ENCODE measurements around the gene ABCA13. TPM values are rescaled to one million over a fixed set of nuclear protein-coding genes. Genes with fewer than 3 reads are reported as not detected.

The ABCA13 gene
- total and polyA plus RNA-seq, 8 donors = under 0.01 to 1.5 (median 0.32) TPM

DNA sequence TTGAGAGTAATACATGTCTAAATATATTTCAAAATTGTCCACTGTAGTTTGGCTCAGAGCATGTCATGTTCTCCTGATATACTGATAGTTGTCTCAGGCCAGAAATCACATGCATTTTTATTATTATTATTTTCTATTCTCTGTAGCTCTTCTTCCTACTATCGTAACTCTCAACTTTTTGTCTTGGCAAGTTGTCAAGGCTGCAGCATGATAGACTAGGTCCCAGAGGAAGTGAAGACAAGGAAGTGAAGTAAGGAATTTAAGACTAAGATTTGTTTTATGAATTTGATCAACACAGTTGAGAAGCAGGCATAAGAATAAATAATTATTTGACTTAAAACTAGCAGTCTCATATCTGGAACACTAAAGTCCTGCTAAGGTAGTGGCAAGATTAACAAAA, 369.5 kb downstream of the ABCA13 start:
- Histone ChIP-seq H3K27me3 (no peaks in the 10 kb centered on the region), H3K9me3 (no peaks in the 10 kb centered on the region), H3K27ac (no peak overlapping the region), H3K36me3 (no peaks in the 10 kb centered on the region), H3K4me3 (no peak overlapping the region), H3K4me1 (no peaks in the 10 kb centered on the region)
- TF ChIP-seq, protein P1, sequence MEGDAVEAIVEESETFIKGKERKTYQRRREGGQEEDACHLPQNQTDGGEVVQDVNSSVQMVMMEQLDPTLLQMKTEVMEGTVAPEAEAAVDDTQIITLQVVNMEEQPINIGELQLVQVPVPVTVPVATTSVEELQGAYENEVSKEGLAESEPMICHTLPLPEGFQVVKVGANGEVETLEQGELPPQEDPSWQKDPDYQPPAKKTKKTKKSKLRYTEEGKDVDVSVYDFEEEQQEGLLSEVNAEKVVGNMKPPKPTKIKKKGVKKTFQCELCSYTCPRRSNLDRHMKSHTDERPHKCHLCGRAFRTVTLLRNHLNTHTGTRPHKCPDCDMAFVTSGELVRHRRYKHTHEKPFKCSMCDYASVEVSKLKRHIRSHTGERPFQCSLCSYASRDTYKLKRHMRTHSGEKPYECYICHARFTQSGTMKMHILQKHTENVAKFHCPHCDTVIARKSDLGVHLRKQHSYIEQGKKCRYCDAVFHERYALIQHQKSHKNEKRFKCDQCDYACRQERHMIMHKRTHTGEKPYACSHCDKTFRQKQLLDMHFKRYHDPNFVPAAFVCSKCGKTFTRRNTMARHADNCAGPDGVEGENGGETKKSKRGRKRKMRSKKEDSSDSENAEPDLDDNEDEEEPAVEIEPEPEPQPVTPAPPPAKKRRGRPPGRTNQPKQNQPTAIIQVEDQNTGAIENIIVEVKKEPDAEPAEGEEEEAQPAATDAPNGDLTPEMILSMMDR (IDR thresholded peaks at IDR 0.05) = no peak
- 35 to 61% methylated on average over 1 of the region's 1 CpG for WGBS, 2 donors
- intact Hi-C loops (cut with DNase I) = no loop called here
- no peak for FAIRE-seq
- DNase-seq = no peak
- ATAC-seq = no peak

DNA sequence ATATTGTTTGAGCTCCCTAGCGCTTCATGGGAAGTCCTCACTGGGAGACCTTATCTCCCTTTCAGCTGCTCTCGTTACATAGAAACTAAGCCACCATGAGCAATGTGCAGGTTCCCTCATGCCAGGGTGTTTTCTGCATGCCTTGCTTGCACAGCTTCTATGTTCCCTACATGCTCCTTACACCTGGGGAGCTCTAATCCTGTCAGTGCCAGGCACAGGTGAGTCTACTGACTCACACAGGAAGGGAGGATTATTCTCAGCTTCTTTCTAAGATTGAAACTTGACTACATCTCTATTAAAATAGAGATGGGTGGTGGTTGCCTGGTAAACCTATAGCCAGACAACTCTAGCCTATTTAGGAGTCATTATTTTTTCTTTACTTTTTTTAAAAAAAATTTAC, 377.4 kb downstream of the ABCA13 start:
- FAIRE-seq = no peak
- TF ChIP-seq, protein P1 (IDR thresholded peaks at IDR 0.05) = no peak
- intact Hi-C loops (cut with DNase I) = no loop called here

DNA sequence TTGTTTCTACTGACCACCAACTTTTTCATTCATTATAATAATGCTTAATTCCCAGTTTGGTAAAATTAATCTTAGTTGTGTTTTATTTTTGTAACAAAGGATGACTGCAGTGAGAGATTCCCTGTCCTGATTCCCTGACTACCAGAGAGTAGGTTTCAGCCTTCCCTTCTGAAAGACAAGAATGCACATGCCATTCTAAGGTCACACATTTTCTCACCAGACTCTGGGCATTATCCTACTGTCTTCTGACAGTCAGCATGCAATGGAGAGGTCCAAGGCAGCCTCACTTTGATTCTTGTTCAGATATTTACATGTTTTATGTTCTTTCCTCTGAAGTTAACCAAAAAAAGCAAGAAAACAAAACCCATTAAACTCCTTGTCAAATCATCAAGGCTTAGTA, 380.4 kb downstream of the ABCA13 start:
- Histone ChIP-seq H3K9me3 (no peaks in the 10 kb centered on the region), H3K4me1 (no peaks in the 10 kb centered on the region), H3K27me3 (no peaks in the 10 kb centered on the region), H3K36me3 (no peaks in the 10 kb centered on the region), H3K4me3 (no peak overlapping the region), H3K27ac (no peak overlapping the region)
- ATAC-seq (no peak), DNase-seq (no peak), FAIRE-seq (no peak)
- intact Hi-C loops (cut with DNase I) = no loop called here
- TF ChIP-seq, protein P1 (IDR thresholded peaks at IDR 0.05) = no peak

More for the DNA sequence above, 377.4 kb downstream of the ABCA13 start:
- Histone ChIP-seq H3K27me3 (no peaks in the 10 kb centered on the region), H3K9me3 (no peaks in the 10 kb centered on the region), H3K4me3 (no peak overlapping the region), H3K27ac (no peak overlapping the region), H3K36me3 (no peaks in the 10 kb centered on the region), H3K4me1 (no peaks in the 10 kb centered on the region)
- WGBS, 2 donors = 57 to 63% methylated on average over 2 of the region's 2 CpGs
- DNase-seq = no peak
- no peak for ATAC-seq

DNA sequence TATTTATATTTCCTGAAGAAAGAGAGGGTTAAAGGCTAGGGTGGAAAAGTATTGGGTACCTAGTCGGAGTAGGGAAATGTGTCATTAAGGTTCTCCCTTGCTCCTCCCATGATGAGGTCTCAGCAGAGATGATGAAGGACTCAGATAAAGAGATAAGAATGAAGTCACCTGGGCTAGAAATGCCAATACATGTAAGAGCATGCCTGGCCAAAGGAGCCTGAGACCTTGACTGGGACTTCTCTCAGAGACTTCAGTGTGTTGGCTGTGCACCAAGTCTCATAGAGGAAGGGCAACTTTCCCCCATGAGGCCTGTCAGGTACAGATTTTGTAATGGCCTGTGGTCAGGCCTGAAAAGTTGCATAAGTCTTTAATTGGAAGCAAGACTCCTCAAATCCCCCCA, 392.1 kb downstream of the ABCA13 start:
- Histone ChIP-seq H3K4me1 (no peaks in the 10 kb centered on the region), H3K4me3 (no peak overlapping the region), H3K27ac (no peak overlapping the region), H3K27me3 (no peaks in the 10 kb centered on the region), H3K9me3 (no peaks in the 10 kb centered on the region), H3K36me3 (no peaks in the 10 kb centered on the region)
- intact Hi-C loops (cut with DNase I) = no loop called here
- no peak for FAIRE-seq
- TF ChIP-seq, protein P1 (IDR thresholded peaks at IDR 0.05) = no peak
- ATAC-seq = no peak
- WGBS, 2 donors = 53 to 71% methylated on average over 1 of the region's 1 CpG
- no peak for DNase-seq

DNA sequence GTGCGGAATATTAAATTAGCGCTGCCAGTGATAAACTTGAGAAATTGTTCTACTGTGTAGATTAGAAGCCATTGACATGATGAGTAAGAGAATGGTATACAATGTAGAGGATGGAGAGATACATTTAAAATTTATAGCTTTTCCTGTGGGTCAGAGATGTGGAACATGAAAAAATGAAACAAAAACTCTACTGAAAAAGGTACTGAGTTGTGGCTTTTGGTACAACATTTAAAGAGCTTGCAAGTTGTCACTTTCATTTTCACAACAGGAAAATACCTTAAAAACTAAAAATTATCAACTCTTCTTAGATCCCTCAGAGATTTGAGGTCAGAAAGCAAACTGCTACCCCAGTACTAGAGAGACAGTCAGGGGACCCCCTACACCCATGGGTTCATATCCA, 404.3 kb downstream of the ABCA13 start:
- H3K4me1 ChIP-seq = no peaks in the 10 kb centered on the region
- H3K36me3 ChIP-seq = no peaks in the 10 kb centered on the region
- DNase-seq (no peak), ATAC-seq (no peak), FAIRE-seq (no peak)
- no peaks in the 10 kb centered on the region for H3K27me3 ChIP-seq
- H3K4me3 ChIP-seq = no peak overlapping the region
- 81 to 92% methylated on average over 2 of the region's 2 CpGs for WGBS, 2 donors
- intact Hi-C loops (cut with DNase I) = no loop called here
- TF ChIP-seq, protein P1 (IDR thresholded peaks at IDR 0.05) = no peak
- H3K9me3 ChIP-seq = no peaks in the 10 kb centered on the region
- H3K27ac ChIP-seq = no peak overlapping the region

Measured in pancreas (tissue), 10 donors.